A172 (cell line): Measurements from ENCODE around the gene CLDN10. TPM values are rescaled to one million over a fixed set of nuclear protein-coding genes. Genes with fewer than 3 reads are reported as not detected.
"Not testable (repeated sequence)": the region's sequence is repeated elsewhere in the genome, so short reads cannot be mapped to it uniquely, and the experiment has no call there.

ENCODE experiments used
- DNase-seq: peaks from one replicate; pipeline ENCODE4 v3.0.0-alpha.2; 2015; ENCODE audit warnings: low spot score
- total RNA-seq: library from RNA; depleted of rRNA; stranded (reverse); fragments of >200 nt; shearing (Covaris generic); gene quantifications from 2 replicates; pipeline ENCODE4 v1.2.3, GENCODE V29; 2014

Gene CLDN10
- total RNA-seq, 1 experiment from 2014 or later, result not detected

- no peak for DNase-seq
Measured at GRCh38 chr13:95541308-95541707, 11.2 kb upstream of the CLDN10 start.

GRCh38 chr13:95541911-95542474 is 10.5 kb upstream of the CLDN10 start:
- no peak for DNase-seq

- DNase-seq, result no peak
Measured at GRCh38 chr13:95544293-95544692, 8.2 kb upstream of the CLDN10 start.

- DNase-seq, result no peak
Measured at GRCh38 chr13:95546919-95547318, 5.6 kb upstream of the CLDN10 start.

- DNase-seq, result no peak
Measured at GRCh38 chr13:95547531-95548167, 4.9 kb upstream of the CLDN10 start.

GRCh38 chr13:95552208-95552538 is 347 bp upstream of the CLDN10 start:
- DNase-seq, result no peak

GRCh38 chr13:95553581-95554385 is 1.3 kb downstream of the CLDN10 start:
- DNase-seq, result no peak

- no peak for DNase-seq
Measured at GRCh38 chr13:95557013-95557412, 4.5 kb downstream of the CLDN10 start.

GRCh38 chr13:95559100-95559499 is 6.6 kb downstream of the CLDN10 start:
- DNase-seq, result no peak

- DNase-seq, result no peak
Measured at GRCh38 chr13:95560387-95560786, 7.9 kb downstream of the CLDN10 start.

GRCh38 chr13:95564091-95564490 is 11.6 kb downstream of the CLDN10 start:
- DNase-seq, result no peak

GRCh38 chr13:95564733-95565291 is 12.3 kb downstream of the CLDN10 start:
- peak; percentile 45 for DNase-seq

GRCh38 chr13:95565758-95566157 is 13.2 kb downstream of the CLDN10 start:
- DNase-seq, result not testable (repeated sequence)

GRCh38 chr13:95568131-95568530 is 15.6 kb downstream of the CLDN10 start:
- DNase-seq, result no peak

GRCh38 chr13:95570016-95570415 is 17.5 kb downstream of the CLDN10 start:
- DNase-seq, result no peak

- DNase-seq, result no peak
Measured at GRCh38 chr13:95571941-95572340, 19.4 kb downstream of the CLDN10 start.

GRCh38 chr13:95573221-95573620 is 20.7 kb downstream of the CLDN10 start:
- peak; percentile 39 for DNase-seq

GRCh38 chr13:95579303-95579702 is 26.8 kb downstream of the CLDN10 start:
- DNase-seq, result no peak

- DNase-seq, result no peak
Measured at GRCh38 chr13:95585867-95586266, 33.3 kb downstream of the CLDN10 start.

- no peak for DNase-seq
Measured at GRCh38 chr13:95588134-95588533, 35.6 kb downstream of the CLDN10 start.

GRCh38 chr13:95588721-95589120 is 36.2 kb downstream of the CLDN10 start:
- no peak for DNase-seq

- DNase-seq, result no peak
Measured at GRCh38 chr13:95593462-95593861, 40.9 kb downstream of the CLDN10 start.

- DNase-seq, result no peak
Measured at GRCh38 chr13:95596701-95597100, 44.2 kb downstream of the CLDN10 start.
